K562 (cell line): ENCODE results near the gene ANAPC2. TPM values are rescaled to one million over a fixed set of nuclear protein-coding genes. Genes with fewer than 3 reads are reported as not detected.

Experiments used
- BDP1 ChIP-seq: IDR thresholded peaks from 3 replicates; pipeline ENCODE4 v1.6.1; 2011; ENCODE audit not compliant: insufficient read length, insufficient read depth
- CREBBP ChIP-seq: IDR thresholded peaks from one replicate; pipeline ENCODE4 v1.6.1; 2012; ENCODE audit warnings: low read depth, mild to moderate bottlenecking, control low read depth, inconsistent platforms, low read length
- CTCF ChIP-seq, 3 experiments: IDR thresholded peaks in 2 of 3; conservative IDR thresholded peaks in 1 of 3; 2 replicates each; pipeline ENCODE4 v1.5.1; 2011 to 2012; ENCODE audit warnings: low read length in 3 of 3, mild to moderate bottlenecking in 3 of 3, control low read depth in 2 of 3, improper control_type of control experiment in 1 of 3, inconsistent platforms in 1 of 3, low read depth in 1 of 3, mixed read lengths in 1 of 3, moderate library complexity in 1 of 3; ENCODE audit not compliant: insufficient read depth in 2 of 3
- FUS ChIP-seq: fragments of 200-400 bp; formaldehyde crosslinking; optimal IDR thresholded peaks from 2 replicates; pipeline ENCODE3; 2017; ENCODE audit warnings: low read depth, low read length
- HBP1 ChIP-seq: fragments of 450-650 bp; formaldehyde crosslinking; IDR thresholded peaks from 2 replicates; pipeline ENCODE4 v1.4.0; 2022; ENCODE audit warnings: missing genetic modification characterization
- HMBOX1 ChIP-seq: sonication (generic); IDR thresholded peaks from 2 replicates; pipeline ENCODE4 v1.6.1; 2016
- HNRNPL ChIP-seq: fragments of 200-400 bp; formaldehyde crosslinking; IDR thresholded peaks from 2 replicates; pipeline ENCODE4 v1.6.1; 2017; ENCODE audit warnings: low read depth, mild to moderate bottlenecking, low read length
- KAT2B ChIP-seq: IDR thresholded peaks from one replicate; pipeline ENCODE4 v1.6.1; 2012; ENCODE audit warnings: low read depth, mild to moderate bottlenecking, control low read depth, inconsistent platforms, low read length, moderate library complexity
- MCM2 ChIP-seq: fragments of 450-650 bp; IDR thresholded peaks from 2 replicates; pipeline ENCODE4 v1.6.1; 2017; ENCODE audit warnings: low read depth, mild to moderate bottlenecking
- NCOA6 ChIP-seq: fragments of 450-650 bp; IDR thresholded peaks from 2 replicates; pipeline ENCODE4 v1.6.1; 2017; ENCODE audit warnings: mild to moderate bottlenecking
- NCOR1 ChIP-seq: fragments of 450-650 bp; IDR thresholded peaks from 2 replicates; pipeline ENCODE4 v1.6.1; 2016; ENCODE audit warnings: mild to moderate bottlenecking, moderate library complexity
- SMARCE1 ChIP-seq: fragments of 450-650 bp; IDR thresholded peaks from 2 replicates; pipeline ENCODE4 v1.7.1; 2016; ENCODE audit warnings: mild to moderate bottlenecking
- SP1 ChIP-seq: sonication (generic); formaldehyde crosslinking; IDR thresholded peaks from 2 replicates; pipeline ENCODE4 v1.8.1; 2022; ENCODE audit warnings: mild to moderate bottlenecking, missing genetic modification reagents
- SRSF3 ChIP-seq: fragments of 200-400 bp; formaldehyde crosslinking; IDR thresholded peaks from 2 replicates; pipeline ENCODE4 v1.6.1; 2016; ENCODE audit warnings: mild to moderate bottlenecking, low read length, moderate library complexity; ENCODE audit not compliant: insufficient read depth
- TFAM ChIP-seq: fragments of 250-450 bp; sonication (Bioruptor Pico); conservative IDR thresholded peaks from 2 replicates; pipeline ENCODE4 v1.5.0; 2021; ENCODE audit warnings: mild to moderate bottlenecking, moderate library complexity
- TRIM28 ChIP-seq: fragments of 450-650 bp; IDR thresholded peaks from 2 replicates; pipeline ENCODE4 v1.6.1; 2017
- ZBTB7A ChIP-seq: IDR thresholded peaks from 2 replicates; pipeline ENCODE4 v1.6.1; 2011; ENCODE audit warnings: low read depth, mild to moderate bottlenecking, low read length, moderate library complexity, borderline replicate concordance; ENCODE audit not compliant: control insufficient read depth
- ZFP91 ChIP-seq: sonication (generic); formaldehyde crosslinking; IDR thresholded peaks from 2 replicates; pipeline ENCODE4 v1.8.0; 2022; ENCODE audit warnings: mild to moderate bottlenecking, missing genetic modification reagents
- ZNF324 ChIP-seq: fragments of 250-450 bp; sonication (Bioruptor Pico); IDR thresholded peaks from 2 replicates; pipeline ENCODE4 v1.4.0; 2020; ENCODE audit warnings: mild to moderate bottlenecking
- ZNF586 ChIP-seq: fragments of 450-650 bp; formaldehyde crosslinking; conservative IDR thresholded peaks from 2 replicates; pipeline ENCODE4 v1.4.0; 2020; ENCODE audit warnings: mild to moderate bottlenecking, moderate library complexity
- polyA plus RNA-seq, 8 experiments: library from polyadenylated mRNA; depleted of rRNA in 4 of 8; stranded (reverse) in 5 of 8; unstranded in 3 of 8; fragments of >200 nt; fragmentation: Nextera tagmentation in 2 of 8; fragmentation: Illumina TruSeq in 1 of 8; extraction: Ambion mirVana in 2 of 8; extraction: Trizol in 1 of 8; gene quantifications; 2 replicates each; pipeline versions ENCODE4 v1.2.1 to v1.2.3, GENCODE V29; 2011 to 2014; ENCODE audit warnings: inconsistent platforms in 1 of 8, missing spikeins in 1 of 8
- total RNA-seq, 7 experiments: library from RNA; depleted of rRNA in 6 of 7; stranded (reverse); fragments of >200 nt in 6 of 7; fragmentation: Illumina TruSeq in 2 of 7; extraction: Trizol in 2 of 7; gene quantifications; 2 replicates each; pipeline versions ENCODE4 v1.2.1 to v1.2.3, GENCODE V29; 2011 to 2021; ENCODE audit warnings: low replicate concordance in 1 of 7
- TF ChIP-seq, protein P1 (sequence below): fragments of 200-800 bp; sonication (Bioruptor generic); IDR thresholded peaks from 2 replicates; pipeline ENCODE4 v1.6.1; 2017; ENCODE audit warnings: missing genetic modification characterization, missing compliant biosample characterization

The ANAPC2 gene
- total and polyA plus RNA-seq, 9 of the 15 experiments (the other 6 are each of a cell fraction or from before 2014, with no cell fraction given) = 0.11 to 56.5 (median 17.1) TPM; not detected in 1

DNA sequence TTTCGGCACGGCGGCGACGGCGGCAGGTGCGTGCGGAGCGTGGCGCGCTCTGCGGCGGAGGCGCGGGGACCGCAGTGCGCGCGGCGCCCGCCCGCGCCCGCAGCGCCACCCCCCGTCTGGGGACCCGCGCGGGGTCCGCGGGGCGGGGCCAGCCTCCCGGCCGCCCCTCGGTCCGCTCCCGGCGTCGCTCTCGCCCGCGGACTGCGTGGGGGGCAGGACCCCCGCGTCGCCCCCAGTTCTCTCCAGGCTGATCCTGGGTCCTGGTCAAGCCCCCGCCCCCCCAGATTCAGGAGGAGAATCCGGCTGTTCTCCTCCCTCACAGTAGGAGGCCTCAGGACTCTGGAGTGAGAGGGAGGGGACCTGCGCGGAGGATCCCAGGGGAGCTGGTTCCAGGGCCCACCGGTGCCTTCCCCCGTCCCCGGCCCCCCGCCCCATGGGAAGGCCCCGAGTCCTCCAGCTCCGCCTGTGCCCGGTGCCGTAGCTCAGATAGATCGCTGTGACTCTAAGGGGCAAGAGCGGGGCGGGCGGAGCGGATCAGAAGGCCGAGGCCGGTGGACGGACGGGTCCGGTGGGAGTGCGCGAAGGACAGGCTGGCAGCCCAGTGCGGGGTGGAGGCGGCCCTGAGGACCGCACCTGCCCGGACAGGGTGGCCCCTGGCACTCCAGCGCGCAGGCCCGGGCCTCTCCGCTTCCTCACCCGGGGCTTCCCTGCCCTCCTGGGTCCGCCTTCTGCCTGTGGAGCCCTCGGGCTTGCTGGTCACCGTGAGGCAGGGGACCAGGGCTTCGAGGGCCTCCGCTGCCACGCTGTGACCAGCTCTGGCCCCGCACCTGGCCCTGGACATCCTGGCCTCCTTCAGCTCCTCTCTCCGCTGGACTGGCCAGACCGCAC lies 34.1 kb upstream of the ANAPC2 start, which contains the start of gene RNF208 (continued):
- TF ChIP-seq HBP1 = no peak
- TF ChIP-seq CTCF (IDR thresholded peaks at IDR 0.05 in 2 of 3, conservative IDR thresholded peaks at IDR 0.05 in 1 of 3; ENCODE audit: insufficient read depth in 2 of 3, low read depth in 1 of 3, low read length in 3 of 3) = no peak
- peak; percentile 58; the same call in 1 of the 2 replicates for TF ChIP-seq ZBTB7A
- no peak for TF ChIP-seq ZNF324 (CRISPR knock-in tag)
- peak; percentile 76 for TF ChIP-seq HNRNPL
- TF ChIP-seq BDP1 = no peak
- no peak for TF ChIP-seq HMBOX1
- no peak for TF ChIP-seq SMARCE1
- no peak for TF ChIP-seq SP1 (CRISPR knock-in tag)
- no peak for TF ChIP-seq FUS
- TF ChIP-seq ZFP91 (CRISPR knock-in tag) = no peak
- TF ChIP-seq TRIM28 = no peak
- no peak for TF ChIP-seq SRSF3
- TF ChIP-seq NCOR1 = no peak
- TF ChIP-seq KAT2B = no peak
- TF ChIP-seq MCM2 = no peak
- TF ChIP-seq, protein P1, sequence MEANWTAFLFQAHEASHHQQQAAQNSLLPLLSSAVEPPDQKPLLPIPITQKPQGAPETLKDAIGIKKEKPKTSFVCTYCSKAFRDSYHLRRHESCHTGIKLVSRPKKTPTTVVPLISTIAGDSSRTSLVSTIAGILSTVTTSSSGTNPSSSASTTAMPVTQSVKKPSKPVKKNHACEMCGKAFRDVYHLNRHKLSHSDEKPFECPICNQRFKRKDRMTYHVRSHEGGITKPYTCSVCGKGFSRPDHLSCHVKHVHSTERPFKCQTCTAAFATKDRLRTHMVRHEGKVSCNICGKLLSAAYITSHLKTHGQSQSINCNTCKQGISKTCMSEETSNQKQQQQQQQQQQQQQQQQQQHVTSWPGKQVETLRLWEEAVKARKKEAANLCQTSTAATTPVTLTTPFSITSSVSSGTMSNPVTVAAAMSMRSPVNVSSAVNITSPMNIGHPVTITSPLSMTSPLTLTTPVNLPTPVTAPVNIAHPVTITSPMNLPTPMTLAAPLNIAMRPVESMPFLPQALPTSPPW = peak; percentile 20; the same call in 1 of the 2 replicates
- TF ChIP-seq CREBBP = no peak
- TF ChIP-seq TFAM (CRISPR knock-in tag) = no peak
- TF ChIP-seq ZNF586 (CRISPR knock-in tag) = no peak
- TF ChIP-seq NCOA6 = no peak
